ENCODE data around the gene UMODL1. TPM values are rescaled to one million over a fixed set of nuclear protein-coding genes. Genes with fewer than 3 reads are reported as not detected.

The UMODL1 gene, protein sequence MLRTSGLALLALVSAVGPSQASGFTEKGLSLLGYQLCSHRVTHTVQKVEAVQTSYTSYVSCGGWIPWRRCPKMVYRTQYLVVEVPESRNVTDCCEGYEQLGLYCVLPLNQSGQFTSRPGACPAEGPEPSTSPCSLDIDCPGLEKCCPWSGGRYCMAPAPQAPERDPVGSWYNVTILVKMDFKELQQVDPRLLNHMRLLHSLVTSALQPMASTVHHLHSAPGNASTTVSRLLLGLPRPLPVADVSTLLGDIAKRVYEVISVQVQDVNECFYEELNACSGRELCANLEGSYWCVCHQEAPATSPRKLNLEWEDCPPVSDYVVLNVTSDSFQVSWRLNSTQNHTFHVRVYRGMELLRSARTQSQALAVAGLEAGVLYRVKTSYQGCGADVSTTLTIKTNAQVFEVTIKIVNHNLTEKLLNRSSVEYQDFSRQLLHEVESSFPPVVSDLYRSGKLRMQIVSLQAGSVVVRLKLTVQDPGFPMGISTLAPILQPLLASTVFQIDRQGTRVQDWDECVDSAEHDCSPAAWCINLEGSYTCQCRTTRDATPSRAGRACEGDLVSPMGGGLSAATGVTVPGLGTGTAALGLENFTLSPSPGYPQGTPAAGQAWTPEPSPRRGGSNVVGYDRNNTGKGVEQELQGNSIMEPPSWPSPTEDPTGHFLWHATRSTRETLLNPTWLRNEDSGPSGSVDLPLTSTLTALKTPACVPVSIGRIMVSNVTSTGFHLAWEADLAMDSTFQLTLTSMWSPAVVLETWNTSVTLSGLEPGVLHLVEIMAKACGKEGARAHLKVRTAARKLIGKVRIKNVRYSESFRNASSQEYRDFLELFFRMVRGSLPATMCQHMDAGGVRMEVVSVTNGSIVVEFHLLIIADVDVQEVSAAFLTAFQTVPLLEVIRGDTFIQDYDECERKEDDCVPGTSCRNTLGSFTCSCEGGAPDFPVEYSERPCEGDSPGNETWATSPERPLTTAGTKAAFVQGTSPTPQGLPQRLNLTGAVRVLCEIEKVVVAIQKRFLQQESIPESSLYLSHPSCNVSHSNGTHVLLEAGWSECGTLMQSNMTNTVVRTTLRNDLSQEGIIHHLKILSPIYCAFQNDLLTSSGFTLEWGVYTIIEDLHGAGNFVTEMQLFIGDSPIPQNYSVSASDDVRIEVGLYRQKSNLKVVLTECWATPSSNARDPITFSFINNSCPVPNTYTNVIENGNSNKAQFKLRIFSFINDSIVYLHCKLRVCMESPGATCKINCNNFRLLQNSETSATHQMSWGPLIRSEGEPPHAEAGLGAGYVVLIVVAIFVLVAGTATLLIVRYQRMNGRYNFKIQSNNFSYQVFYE
- total RNA-seq = not detected
- long read RNA-seq = 0 reads

DNA sequence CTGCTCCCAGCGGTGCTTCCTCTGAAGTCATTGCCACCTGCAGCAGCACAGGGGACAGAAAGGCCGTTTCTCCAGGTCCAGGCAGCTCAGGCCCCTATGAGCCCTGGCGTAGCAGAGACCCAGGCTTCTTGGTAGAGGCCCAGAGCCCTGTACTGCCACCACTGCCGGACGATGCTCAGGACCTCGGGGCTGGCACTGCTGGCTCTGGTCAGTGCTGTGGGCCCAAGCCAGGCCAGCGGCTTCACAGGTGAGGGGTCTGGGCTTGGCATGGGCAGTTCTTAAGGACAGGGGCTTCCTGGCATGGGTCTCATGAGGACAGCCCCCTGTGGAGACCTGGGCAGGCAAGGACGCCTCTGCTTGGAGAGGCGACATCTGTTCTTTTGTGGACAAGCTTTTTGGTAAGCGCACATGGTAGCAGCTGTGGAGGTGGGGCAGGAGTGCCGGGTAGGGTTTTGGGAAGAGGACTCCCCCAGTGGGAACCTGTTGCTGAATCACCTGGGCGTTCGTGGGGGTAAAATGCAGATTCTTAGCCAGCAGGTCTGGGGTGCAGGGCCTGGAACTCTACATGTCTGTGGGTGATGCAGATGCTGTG lies at the start of gene UMODL1:
Gene UMODL1, plus strand, starts transcription at position 172 of the 592 bp plus-strand sequence. Its CDS starts 0 bp downstream, at position 172.
- intact Hi-C loops (cut with micrococcal nuclease) = no loop called here
- DNase-seq (no peak), ATAC-seq (no peak)

DNA sequence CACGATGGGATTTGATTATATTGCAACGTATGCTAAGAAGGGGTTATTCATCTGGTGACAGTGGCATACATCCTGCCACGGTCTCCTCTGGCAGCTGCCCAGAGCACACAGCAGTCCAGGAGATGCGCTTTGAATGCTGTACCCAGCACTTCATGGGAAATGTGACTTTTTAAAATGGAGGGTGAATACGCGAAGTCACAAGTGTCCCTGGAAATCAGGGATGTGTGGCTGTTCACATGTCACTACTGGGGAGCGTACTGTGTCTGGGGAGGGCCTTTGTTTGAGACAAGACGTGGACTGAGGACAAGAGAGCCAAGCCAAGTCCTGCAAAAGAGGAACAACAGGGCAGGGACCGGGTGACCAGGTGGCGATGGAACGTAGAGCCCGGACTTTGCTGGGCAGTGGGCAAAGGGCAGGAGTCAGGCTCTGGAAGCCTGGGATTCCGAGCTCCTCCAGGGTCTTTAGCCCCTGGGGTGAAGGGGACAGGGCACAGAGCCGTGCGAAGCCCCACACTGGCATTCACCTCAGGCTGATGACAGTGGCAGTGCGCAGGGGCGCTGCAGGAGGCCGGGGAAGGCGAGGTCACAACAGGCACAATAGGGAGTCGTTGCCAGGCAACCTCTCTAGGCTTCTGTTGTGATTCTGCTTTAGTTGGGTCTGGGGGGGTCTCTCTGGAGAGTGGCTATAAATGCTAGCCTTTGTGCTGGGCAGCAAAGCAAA lies 49.6 kb upstream of the UMODL1 start:
- intact Hi-C loops (cut with micrococcal nuclease) = no loop called here
- DNase-seq (no peak), ATAC-seq (no peak)

DNA sequence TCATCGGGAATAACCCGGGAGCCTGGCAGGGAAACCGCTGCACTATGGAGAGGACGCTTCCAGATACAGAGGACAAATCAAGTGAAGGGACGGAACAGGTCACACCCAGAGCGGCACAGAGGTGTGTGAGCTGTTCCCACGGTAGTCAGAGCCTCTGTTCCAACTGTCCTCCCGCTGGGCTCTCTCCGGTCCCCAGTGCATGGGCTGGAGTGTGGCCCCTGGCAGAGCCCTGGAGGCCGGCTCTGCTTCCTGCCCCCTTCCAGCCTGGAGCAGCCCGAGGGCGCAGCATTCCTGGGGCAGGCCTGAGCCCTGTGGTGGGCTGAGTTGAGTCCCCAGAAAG lies 49.1 kb upstream of the UMODL1 start:
- no peak for ATAC-seq
- DNase-seq = no peak
- intact Hi-C loops (cut with micrococcal nuclease) = no loop called here

DNA sequence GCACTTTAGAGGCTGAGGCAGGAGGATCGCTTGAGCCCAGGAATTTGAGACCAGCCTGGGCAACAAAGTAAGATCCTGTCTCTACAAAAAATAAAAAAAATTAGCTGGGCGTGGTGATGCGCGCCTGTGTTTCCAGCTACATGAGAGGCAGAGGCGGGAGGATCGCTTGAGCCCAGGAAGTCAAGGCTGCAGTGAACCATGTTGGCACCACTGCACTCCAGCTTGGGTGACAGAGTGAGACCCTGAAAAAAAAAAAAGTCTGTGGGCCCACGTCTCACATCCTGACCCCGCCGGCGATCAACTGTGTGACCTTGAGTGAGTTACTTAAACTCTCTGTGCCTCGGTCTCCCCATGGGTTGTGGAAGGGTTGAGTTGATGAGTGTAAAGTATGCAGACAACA lies 48.2 kb upstream of the UMODL1 start:
- intact Hi-C loops (cut with micrococcal nuclease) = no loop called here
- no peak for ATAC-seq
- no peak for DNase-seq

DNA sequence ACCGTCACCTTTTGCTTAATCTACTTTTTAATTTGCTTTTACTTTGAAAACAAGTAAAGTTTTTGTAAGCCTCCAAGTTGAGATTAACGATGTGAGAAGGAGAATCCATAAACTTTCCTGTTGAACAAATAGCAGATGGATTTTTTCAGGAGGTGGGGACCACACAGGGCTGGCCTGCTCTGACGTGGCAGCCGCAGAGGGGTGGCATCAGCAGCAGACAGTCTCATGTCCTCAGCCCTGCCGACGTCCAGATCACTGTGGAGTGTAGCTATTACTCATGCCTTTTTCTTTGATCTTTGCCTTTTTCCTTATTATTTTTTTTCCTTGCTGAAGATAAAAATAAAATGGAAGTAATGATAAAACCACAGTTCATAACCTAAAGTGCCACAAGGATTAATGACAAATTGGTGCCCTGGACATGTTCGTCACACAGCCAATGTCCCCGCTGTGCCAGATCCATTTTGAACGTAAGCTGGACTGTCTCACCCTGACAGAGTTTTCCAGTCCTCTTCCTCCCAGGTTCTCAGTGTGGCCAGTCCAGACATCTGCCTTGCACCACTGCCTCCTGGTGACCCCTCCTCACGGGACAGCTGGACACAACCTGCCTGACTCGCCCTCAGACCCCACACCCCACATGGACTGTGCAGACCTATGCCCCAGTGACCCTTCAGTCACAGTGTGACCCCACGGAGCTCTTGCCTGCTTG lies 45.6 kb upstream of the UMODL1 start:
- DNase-seq (no peak), ATAC-seq (no peak)
- intact Hi-C loops (cut with micrococcal nuclease) = no loop called here

DNA sequence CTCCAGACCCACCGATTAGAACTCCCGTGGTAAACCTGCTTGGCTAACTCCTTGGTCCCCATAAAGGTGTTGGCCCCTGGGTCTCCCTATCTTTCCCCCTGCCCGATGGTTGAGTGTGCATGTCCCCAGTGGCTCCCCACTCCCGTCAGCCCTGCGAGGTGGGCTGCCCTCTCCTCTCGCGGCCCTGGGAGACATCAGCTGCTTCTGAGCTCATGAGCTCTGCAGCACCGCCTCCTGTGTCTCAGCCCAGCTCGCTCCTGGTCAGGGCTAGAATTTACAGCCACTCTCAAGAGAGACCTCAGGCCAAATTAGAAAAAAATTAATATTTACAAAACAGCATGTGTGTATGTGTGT lies 45.1 kb upstream of the UMODL1 start:
- no peak for ATAC-seq
- intact Hi-C loops (cut with micrococcal nuclease) = no loop called here
- no peak for DNase-seq

DNA sequence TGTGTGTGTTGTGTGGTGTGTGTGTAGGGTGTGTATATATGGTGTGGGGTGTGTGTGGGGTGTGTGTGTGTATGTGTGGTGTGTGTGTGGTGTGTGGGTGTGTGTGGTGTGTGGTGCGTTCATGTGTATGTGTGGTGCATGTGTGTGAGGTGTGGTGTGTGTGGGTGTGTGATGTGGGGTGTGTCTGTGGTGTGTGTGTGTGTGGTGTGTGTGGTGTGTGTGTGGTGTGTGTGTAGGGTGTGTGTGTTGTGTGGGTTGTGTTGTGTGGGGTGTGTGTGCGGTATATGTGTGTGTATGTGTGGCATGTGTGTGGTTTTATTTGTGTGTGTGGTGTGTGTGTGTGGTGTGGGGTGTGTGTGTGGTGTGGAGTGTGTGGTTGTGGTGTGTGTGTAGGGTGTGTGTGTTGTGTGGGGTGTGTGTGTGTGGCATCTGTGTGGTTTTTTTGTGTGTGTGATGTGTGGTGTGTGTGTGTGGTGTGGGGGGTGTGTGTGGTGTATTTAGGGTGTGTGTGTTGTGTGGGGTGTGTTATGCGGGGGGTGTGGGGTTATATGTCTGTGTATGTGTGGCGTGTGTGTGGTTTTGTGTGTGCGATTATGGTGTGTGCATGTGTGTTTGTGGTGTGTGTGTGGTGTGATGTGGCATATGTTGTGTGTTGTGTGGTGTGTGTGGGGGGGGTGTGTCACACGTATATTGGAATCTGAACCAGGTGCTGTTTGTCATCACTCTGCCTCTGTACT lies 43.9 kb upstream of the UMODL1 start:
- intact Hi-C loops (cut with micrococcal nuclease) = no loop called here
- ATAC-seq (no peak), DNase-seq (no peak)

DNA sequence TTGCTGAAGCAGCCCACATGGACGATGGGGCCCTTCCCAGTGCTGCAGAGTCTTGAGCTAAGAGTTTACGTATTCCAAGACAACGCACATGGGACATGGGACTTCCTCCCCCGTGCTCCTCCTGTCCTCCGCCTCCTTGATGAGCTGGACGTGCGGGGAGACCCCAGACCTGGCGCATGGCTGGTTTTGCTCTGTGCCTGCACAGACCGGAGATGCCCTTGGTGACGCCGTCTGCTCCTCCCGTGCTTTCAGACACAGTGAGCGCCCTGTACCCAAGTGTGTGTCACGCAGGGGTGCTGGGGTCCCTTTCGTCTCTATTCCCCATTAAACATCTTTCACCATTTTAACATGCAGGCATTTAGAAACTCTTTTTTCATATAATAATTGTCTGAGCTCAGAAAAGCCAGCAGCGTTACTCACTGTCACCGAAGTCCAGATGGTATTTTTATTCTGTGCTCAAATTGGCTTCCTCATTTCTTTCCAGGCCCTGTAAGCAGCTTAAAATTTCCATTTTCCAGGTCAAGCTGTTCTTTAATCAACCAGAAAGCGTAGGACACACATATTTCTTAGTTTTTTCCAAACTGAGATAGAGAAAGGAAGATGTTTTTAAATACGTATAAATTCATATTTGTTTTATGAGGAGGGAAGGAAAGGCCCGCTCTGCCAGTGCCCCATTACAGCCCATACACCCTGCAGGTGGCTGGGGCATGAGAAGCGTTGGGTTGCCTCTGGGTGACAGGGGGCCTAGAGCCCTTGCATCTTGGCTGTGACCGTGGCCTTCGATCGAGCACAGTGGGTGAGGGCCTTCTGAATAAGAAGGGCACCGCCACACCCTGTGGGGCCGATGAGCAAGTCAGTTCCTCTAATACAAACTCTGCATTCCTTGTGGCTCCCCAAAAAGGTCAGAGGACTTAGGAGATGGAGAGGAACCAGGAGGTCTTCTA lies 43.0 kb upstream of the UMODL1 start:
- intact Hi-C loops (cut with micrococcal nuclease) = no loop called here
- no peak for DNase-seq
- no peak for ATAC-seq

DNA sequence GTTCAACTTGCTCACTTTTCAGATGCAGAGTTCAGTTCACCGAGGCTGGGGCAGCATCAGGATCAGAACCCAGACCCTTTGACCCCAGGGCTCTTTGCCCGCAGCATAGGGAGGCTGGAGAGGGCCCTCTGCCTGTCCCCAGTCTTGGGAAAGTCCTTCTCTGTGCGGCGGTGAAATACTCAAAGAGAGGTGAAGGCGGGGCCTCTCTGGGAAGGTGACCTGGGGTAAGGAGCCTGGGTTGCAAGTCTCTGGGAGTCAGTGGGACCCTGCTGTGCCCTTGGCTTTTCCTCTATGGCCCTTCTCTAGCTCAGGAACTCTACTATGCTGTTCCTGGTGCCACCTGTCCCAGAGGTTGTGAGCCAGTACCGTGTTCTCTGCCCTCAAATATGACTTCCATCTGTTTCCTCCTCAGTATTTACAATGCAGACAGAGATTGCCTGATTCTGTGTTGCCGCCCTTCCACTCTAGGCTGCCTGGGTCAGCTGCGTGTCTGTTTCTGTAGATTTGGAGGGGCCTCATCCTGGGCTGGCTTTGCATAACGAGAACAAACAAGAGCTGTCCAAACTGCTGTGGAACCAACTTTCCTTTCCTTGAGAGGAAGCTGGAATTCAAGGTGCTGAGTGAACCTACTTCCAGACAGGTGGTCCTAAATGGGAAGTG lies 42.2 kb upstream of the UMODL1 start:
- intact Hi-C loops (cut with micrococcal nuclease) = no loop called here
- no peak for ATAC-seq
- DNase-seq = no peak

DNA sequence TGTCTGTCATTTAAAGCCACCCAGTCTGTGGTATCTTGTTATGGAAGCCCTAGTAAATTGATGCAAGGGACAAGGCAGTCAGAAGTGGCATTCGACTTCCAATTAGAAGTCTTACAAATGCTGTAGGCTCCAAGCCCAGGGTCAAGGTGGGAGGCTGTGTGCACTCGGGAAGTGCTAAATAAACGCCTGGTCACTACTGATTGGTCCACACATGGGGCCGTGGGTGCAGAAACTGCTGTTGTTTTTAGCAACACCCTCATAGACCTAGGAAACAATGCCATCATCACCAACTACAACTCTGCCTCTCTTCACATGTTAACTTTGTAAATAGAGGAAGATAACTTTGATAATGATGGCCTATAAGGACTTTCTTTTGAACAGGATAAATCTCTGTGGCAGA lies 40.8 kb upstream of the UMODL1 start:
- intact Hi-C loops (cut with micrococcal nuclease) = no loop called here
- DNase-seq = no peak
- no peak for ATAC-seq

DNA sequence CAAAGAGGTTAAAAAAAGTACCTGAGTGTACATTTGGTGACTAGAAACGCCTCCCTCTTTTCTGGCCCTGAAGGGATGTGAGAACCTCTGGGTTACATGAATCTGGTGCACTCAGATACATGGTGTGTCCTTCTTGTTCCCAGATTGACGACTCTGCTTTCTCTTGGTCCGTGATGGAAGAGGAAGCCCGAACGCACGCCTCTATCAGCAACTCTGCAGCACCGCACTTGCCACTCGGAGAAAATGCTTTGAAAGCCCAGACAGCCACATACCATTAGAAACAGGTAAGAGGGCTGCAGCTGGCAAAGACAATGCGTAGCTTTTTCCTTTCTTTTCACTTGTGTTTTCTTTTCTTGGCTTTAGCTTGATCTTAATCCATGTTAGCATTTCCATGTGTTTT lies 39.9 kb upstream of the UMODL1 start:
- ATAC-seq = no peak
- DNase-seq = no peak
- intact Hi-C loops (cut with micrococcal nuclease) = no loop called here

DNA sequence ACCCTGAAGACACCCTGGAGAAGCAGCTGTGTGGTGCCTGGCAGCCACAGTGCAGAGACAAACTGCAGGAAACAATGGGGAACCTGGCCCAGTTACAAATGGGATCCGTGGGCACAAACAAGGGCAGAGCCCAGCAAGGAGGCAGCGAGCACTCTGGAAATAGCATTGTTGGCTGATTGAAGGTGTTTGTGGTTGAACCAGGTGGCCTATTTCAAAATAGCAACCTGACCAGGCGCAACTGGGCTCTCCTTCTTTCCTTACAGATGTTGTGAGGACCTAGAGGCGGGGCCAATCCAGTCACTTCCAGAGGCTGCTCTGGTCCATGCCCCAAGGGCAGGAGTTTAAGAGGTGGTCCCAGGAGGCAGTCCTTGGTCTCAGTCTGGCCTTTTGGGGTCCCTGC lies 39.3 kb upstream of the UMODL1 start:
- ATAC-seq (no peak), DNase-seq (no peak)
- intact Hi-C loops (cut with micrococcal nuclease) = no loop called here

DNA sequence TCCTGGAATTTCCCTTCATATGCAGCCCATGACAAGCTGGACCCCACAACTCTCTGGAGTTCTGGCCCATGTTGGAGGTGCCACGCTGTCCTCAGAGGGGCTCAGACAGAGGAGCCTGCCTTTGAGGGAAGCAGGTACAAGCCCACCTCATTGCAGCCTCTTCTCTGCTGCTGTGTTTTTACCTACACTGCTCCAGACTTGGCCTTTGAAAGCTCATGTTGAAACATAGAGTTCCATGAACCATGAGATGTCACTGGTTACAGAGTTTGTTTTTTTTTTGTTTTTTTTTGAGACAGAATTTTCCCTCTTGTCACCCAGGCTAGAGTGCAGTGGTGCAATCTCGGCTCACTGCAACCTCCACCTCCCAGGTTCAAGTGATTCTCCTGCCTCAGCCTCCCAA lies 38.9 kb upstream of the UMODL1 start:
- no peak for ATAC-seq
- intact Hi-C loops (cut with micrococcal nuclease) = no loop called here
- no peak for DNase-seq

DNA sequence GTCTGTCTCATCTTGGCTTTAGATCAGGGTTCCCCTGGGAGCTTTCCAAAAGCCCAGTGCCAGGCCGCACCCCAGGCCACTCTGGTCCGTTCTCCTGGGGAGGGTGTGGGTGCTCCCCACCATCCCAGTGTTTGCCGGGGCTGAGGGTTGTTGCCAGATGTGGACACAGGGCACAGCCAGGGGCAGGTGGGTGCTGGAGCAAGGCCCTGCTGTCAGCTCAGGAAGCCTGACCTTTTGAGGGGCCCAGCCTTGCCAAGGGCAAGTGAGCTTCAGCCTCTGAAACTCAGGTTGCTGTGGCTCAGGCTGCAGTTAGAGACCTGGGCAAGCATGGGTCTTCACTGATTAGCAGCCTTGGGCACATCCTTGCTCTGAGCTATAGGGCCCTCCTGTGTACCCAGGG lies 38.1 kb upstream of the UMODL1 start:
- ATAC-seq = no peak

DNA sequence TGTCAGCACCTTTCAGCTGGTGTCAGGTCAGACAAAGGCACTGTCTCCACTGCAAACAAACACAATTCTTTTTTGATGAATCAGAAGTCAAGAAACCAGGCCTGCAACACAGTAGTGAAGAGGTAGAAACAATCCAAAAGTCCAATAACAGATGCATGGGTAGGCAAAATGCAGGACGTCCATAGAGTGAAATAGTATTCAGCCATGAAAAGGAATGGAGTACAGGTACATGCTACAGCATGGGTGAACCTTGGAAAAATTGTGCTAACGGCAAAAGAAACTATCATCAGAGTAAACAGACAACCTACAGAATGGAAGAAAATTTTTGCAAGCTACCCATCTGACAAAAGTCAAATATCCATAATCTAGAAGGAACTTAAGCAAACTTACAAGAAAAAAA lies 34.8 kb upstream of the UMODL1 start:
- DNase-seq (no peak), ATAC-seq (no peak)
- intact Hi-C loops (cut with micrococcal nuclease) = no loop called here

More for the DNA sequence above, 38.1 kb upstream of the UMODL1 start:
- intact Hi-C loops (cut with micrococcal nuclease) = no loop called here
- DNase-seq = no peak

DNA sequence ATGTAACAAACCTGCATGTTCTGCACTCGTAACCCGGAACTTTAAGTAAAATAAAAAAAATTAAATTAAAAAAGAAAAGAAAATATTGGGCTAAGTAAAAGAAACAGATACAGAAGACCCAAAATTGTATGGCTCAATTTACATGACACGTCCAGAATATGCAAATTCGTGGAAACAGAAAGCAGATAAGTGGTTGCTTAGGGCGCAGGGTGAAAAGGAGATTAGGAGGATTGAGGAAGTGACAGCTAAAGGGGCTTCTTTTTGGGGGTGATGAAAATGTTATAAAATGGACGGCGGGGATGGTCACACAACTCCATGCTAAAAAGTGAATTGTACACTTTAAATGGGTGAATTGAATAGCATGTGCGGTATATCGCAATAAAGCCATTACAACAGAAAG lies 33.6 kb upstream of the UMODL1 start:
- intact Hi-C loops (cut with micrococcal nuclease) = no loop called here

More for the DNA sequence above, 33.6 kb upstream of the UMODL1 start:
- ATAC-seq (no peak), DNase-seq (no peak)

Measured in left ventricle myocardium superior (tissue), 1 donor.